Immature natural killer cell (primary cell): ENCODE data around the gene STXBP1. TPM values are rescaled to one million over a fixed set of nuclear protein-coding genes. Genes with fewer than 3 reads are reported as not detected.
A peak's percentile ranks its signal among the peaks of the same experiment; 100 is the strongest.

ENCODE experiments used
- DNase-seq, 3 donors: peaks; one replicate each; pipeline ENCODE4 v3.0.0; 2022; ENCODE audit warnings: mixed read lengths in 1 of 3
- H3K27ac Mint-ChIP-seq, 6 donors: one replicate each; pipeline ENCODE4 v1.8.0; 2020; ENCODE audit warnings: mixed read lengths in 6 of 6, mild to moderate bottlenecking in 5 of 6, inconsistent platforms in 4 of 6, moderate library complexity in 3 of 6
- H3K27me3 Mint-ChIP-seq, 3 donors: one replicate each; pipeline ENCODE4 v1.8.0; 2020 to 2021; ENCODE audit warnings: low read depth in 3 of 3, mild to moderate bottlenecking in 3 of 3, mixed read lengths in 3 of 3, moderate library complexity in 3 of 3, inconsistent platforms in 1 of 3
- H3K36me3 Mint-ChIP-seq, 3 donors: one replicate each; pipeline ENCODE4 v1.8.0; 2020; ENCODE audit warnings: mixed read lengths in 3 of 3, inconsistent platforms in 2 of 3, mild to moderate bottlenecking in 2 of 3
- H3K4me1 Mint-ChIP-seq, 2 donors: one replicate each; pipeline ENCODE4 v1.8.0; 2020; ENCODE audit warnings: inconsistent platforms in 2 of 2, mild to moderate bottlenecking in 2 of 2, mixed read lengths in 2 of 2, moderate library complexity in 1 of 2
- H3K4me3 Mint-ChIP-seq, 5 donors: one replicate each; pipeline ENCODE4 v1.8.0; 2020; ENCODE audit warnings: mild to moderate bottlenecking in 5 of 5, mixed read lengths in 5 of 5, inconsistent platforms in 3 of 5, moderate library complexity in 3 of 5
- H3K9me3 Mint-ChIP-seq, 6 donors: one replicate each; pipeline ENCODE4 v1.8.0; 2020; ENCODE audit warnings: mild to moderate bottlenecking in 6 of 6, mixed read lengths in 6 of 6, inconsistent platforms in 4 of 6, moderate library complexity in 3 of 6
- polyA plus RNA-seq, 3 donors: library from polyadenylated mRNA; unstranded; fragments of 300-500 nt; fragmentation: Illumina TruSeq; gene quantifications; one replicate each; pipeline ENCODE4 v1.2.3, GENCODE V29; 2021

STXBP1 gene
- polyA plus RNA-seq, 3 donors from 2014 or later = 0.59 to 0.99 TPM; not detected in 1

GRCh38 chr9:127586096-127586495, 26.0 kb upstream of the STXBP1 start:
- no peaks in the 10 kb centered on the region for H3K9me3 Mint-ChIP-seq
- H3K4me1 Mint-ChIP-seq = peaks cover 0 to 3% of the 10 kb centered on the region in 2 donors
- peaks cover 2 to 8% (median 6%) of the 10 kb centered on the region in 3 donors for H3K27me3 Mint-ChIP-seq
- peak overlapping the region in 1 of 5 donors; percentile 21 for H3K4me3 Mint-ChIP-seq
- DNase-seq = no peak
- no peaks in the 10 kb centered on the region for H3K36me3 Mint-ChIP-seq
- H3K27ac Mint-ChIP-seq = peak overlapping the region in 1 of 6 donors; percentile 84

GRCh38 chr9:127586537-127586936, 25.5 kb upstream of the STXBP1 start:
- Mint-ChIP-seq H3K36me3 (no peaks in the 10 kb centered on the region), H3K4me1 (peaks cover 0 to 3% of the 10 kb centered on the region in 2 donors), H3K27ac (no peak overlapping the region), H3K27me3 (peaks cover 5 to 8% (median 6%) of the 10 kb centered on the region in 3 donors), H3K4me3 (no peak overlapping the region), H3K9me3 (no peaks in the 10 kb centered on the region)
- peak; percentile 53 to 57 (median 55) for DNase-seq

GRCh38 chr9:127587966-127588365, 24.1 kb upstream of the STXBP1 start:
- Mint-ChIP-seq H3K4me3 (no peak overlapping the region), H3K27me3 (peaks cover 5 to 8% (median 6%) of the 10 kb centered on the region in 3 donors), H3K4me1 (peaks cover 0 to 3% of the 10 kb centered on the region in 2 donors), H3K9me3 (no peaks in the 10 kb centered on the region), H3K36me3 (no peaks in the 10 kb centered on the region), H3K27ac (no peak overlapping the region)
- no peak for DNase-seq

- Mint-ChIP-seq H3K36me3 (no peaks in the 10 kb centered on the region), H3K27me3 (peaks cover 5 to 9% (median 6%) of the 10 kb centered on the region in 3 donors), H3K9me3 (no peaks in the 10 kb centered on the region), H3K4me3 (no peak overlapping the region), H3K4me1 (peaks cover 0 to 3% of the 10 kb centered on the region in 2 donors), H3K27ac (no peak overlapping the region)
- no peak for DNase-seq
These were observed 23.2 kb upstream of the STXBP1 start for GRCh38 chr9:127588740-127589506.

- Mint-ChIP-seq H3K9me3 (no peaks in the 10 kb centered on the region), H3K27ac (no peak overlapping the region), H3K4me3 (no peak overlapping the region), H3K27me3 (peaks cover 5 to 10% (median 6%) of the 10 kb centered on the region in 3 donors), H3K36me3 (no peaks in the 10 kb centered on the region), H3K4me1 (peaks cover 0 to 3% of the 10 kb centered on the region in 2 donors)
- peak in 2 of 3 donors; percentile 34 for DNase-seq
These were observed 22.1 kb upstream of the STXBP1 start for GRCh38 chr9:127589955-127590370.

- H3K4me1 Mint-ChIP-seq = no peaks in the 10 kb centered on the region
- H3K9me3 Mint-ChIP-seq = no peaks in the 10 kb centered on the region
- no peak overlapping the region for H3K27ac Mint-ChIP-seq
- H3K36me3 Mint-ChIP-seq = no peaks in the 10 kb centered on the region
- H3K4me3 Mint-ChIP-seq = no peak overlapping the region
- H3K27me3 Mint-ChIP-seq = peaks cover 2 to 3% (median 2%) of the 10 kb centered on the region in 3 donors
- no peak for DNase-seq
These were observed 16.5 kb upstream of the STXBP1 start for GRCh38 chr9:127595611-127596010.

- H3K36me3 Mint-ChIP-seq = no peaks in the 10 kb centered on the region
- no peak overlapping the region for H3K4me3 Mint-ChIP-seq
- H3K27ac Mint-ChIP-seq = no peak overlapping the region
- no peaks in the 10 kb centered on the region for H3K4me1 Mint-ChIP-seq
- H3K27me3 Mint-ChIP-seq = peaks cover 3 to 5% (median 3%) of the 10 kb centered on the region in 3 donors
- H3K9me3 Mint-ChIP-seq = no peaks in the 10 kb centered on the region
- DNase-seq = no peak
These were observed 13.1 kb upstream of the STXBP1 start for GRCh38 chr9:127598839-127599549.

GRCh38 chr9:127599550-127599891, 12.6 kb upstream of the STXBP1 start:
- peaks cover 3 to 6% (median 3%) of the 10 kb centered on the region in 3 donors for H3K27me3 Mint-ChIP-seq
- no peaks in the 10 kb centered on the region for H3K36me3 Mint-ChIP-seq
- H3K27ac Mint-ChIP-seq = no peak overlapping the region
- no peaks in the 10 kb centered on the region for H3K4me1 Mint-ChIP-seq
- DNase-seq = no peak
- no peaks in the 10 kb centered on the region for H3K9me3 Mint-ChIP-seq
- no peak overlapping the region for H3K4me3 Mint-ChIP-seq

GRCh38 chr9:127603226-127603625, 8.9 kb upstream of the STXBP1 start:
- H3K4me3 Mint-ChIP-seq = no peak overlapping the region
- no peak for DNase-seq
- H3K36me3 Mint-ChIP-seq = no peaks in the 10 kb centered on the region
- peaks cover 9 to 16% (median 9%) of the 10 kb centered on the region in 3 donors for H3K27me3 Mint-ChIP-seq
- no peak overlapping the region for H3K27ac Mint-ChIP-seq
- H3K4me1 Mint-ChIP-seq = peaks cover 3 to 8% of the 10 kb centered on the region in 2 donors
- H3K9me3 Mint-ChIP-seq = no peaks in the 10 kb centered on the region

- no peaks in the 10 kb centered on the region for H3K9me3 Mint-ChIP-seq
- H3K27ac Mint-ChIP-seq = no peak overlapping the region
- peaks cover 9 to 21% of the 10 kb centered on the region in 2 donors for H3K4me1 Mint-ChIP-seq
- no peak overlapping the region for H3K4me3 Mint-ChIP-seq
- no peaks in the 10 kb centered on the region for H3K36me3 Mint-ChIP-seq
- peaks cover 16 to 23% (median 18%) of the 10 kb centered on the region in 3 donors for H3K27me3 Mint-ChIP-seq
- DNase-seq = no peak
These were observed 6.0 kb upstream of the STXBP1 start for GRCh38 chr9:127606043-127606442.

- peak overlapping the region; percentile 75 to 90 (median 79) for H3K4me3 Mint-ChIP-seq
- peaks cover 0 to 3% (median 0%) of the 10 kb centered on the region in 3 donors for H3K36me3 Mint-ChIP-seq
- DNase-seq = peak; percentile 59 to 70 (median 66)
- H3K9me3 Mint-ChIP-seq = no peaks in the 10 kb centered on the region
- peaks cover 17 to 34% (median 21%) of the 10 kb centered on the region in 3 donors for H3K27me3 Mint-ChIP-seq
- peak overlapping the region in 1 of 6 donors; percentile 1 for H3K27ac Mint-ChIP-seq
- H3K4me1 Mint-ChIP-seq = peaks cover 19 to 33% of the 10 kb centered on the region in 2 donors
These were observed 3.7 kb upstream of the STXBP1 start for GRCh38 chr9:127608104-127608966.

- Mint-ChIP-seq H3K27me3 (peaks cover 17 to 36% (median 22%) of the 10 kb centered on the region in 3 donors), H3K36me3 (peaks cover 0 to 3% (median 0%) of the 10 kb centered on the region in 3 donors), H3K9me3 (no peaks in the 10 kb centered on the region), H3K4me1 (peaks cover 24 to 40% of the 10 kb centered on the region in 2 donors), H3K4me3 (peak overlapping the region; percentile 87 to 99 (median 93)), H3K27ac (peak overlapping the region; percentile 48 to 87 (median 78))
- no peak for DNase-seq
These were observed 526 bp upstream of the STXBP1 start for GRCh38 chr9:127611603-127611898.

- no peaks in the 10 kb centered on the region for H3K9me3 Mint-ChIP-seq
- H3K4me3 Mint-ChIP-seq = peak overlapping the region; percentile 66 to 81 (median 72)
- H3K27ac Mint-ChIP-seq = peak overlapping the region in 2 of 6 donors; percentile 28 to 73
- peaks cover 0 to 3% (median 0%) of the 10 kb centered on the region in 3 donors for H3K36me3 Mint-ChIP-seq
- H3K4me1 Mint-ChIP-seq = peaks cover 22 to 34% of the 10 kb centered on the region in 2 donors
- peak; percentile 37 to 42 (median 40) for DNase-seq
- H3K27me3 Mint-ChIP-seq = peaks cover 13 to 28% (median 22%) of the 10 kb centered on the region in 3 donors
These were observed 984 bp downstream of the STXBP1 start for GRCh38 chr9:127612939-127613582.
